A549 (cell line): ENCODE data around the gene NFATC2. TPM values are rescaled to one million over a fixed set of nuclear protein-coding genes. Genes with fewer than 3 reads are reported as not detected.

ENCODE experiments used
- ATAC-seq, 2 experiments: fragments of 200-7000 bp in 1 of 2; fragments of >200 bp in 1 of 2; cut with Nextera tagmentation in 1 of 2; cut with Tn5 transposase in 1 of 2; 3 replicates each; pipeline versions ENCODE4 v1.8.0 to v1.9.1; 2018 to 2020; ENCODE audit warnings: mild to moderate bottlenecking in 1 of 2, moderate library complexity in 1 of 2
- CTCF ChIA-PET: fragments of 300-600 bp; sonication (Branson Sonifier 250); formaldehyde crosslinking; extraction: SDS; loops from one replicate; lab custom pipeline; 2021; ENCODE audit warnings: antibody characterized with exemption, inconsistent platforms; lab: Yijun Ruan, JAX
- POLR2A ChIA-PET: fragments of 350-600 bp; formaldehyde crosslinking; extraction: SDS; loops from one replicate; lab custom pipeline; 2021; ENCODE audit warnings: antibody characterized with exemption, inconsistent platforms; lab: Yijun Ruan, JAX
- DNase-seq, 2 experiments: peaks; one replicate each; pipeline versions ENCODE4 v3.0.0 to v3.0.0-alpha.2; 2011 to 2016; ENCODE audit warnings: low read depth in 1 of 2, low spot score in 1 of 2
- FAIRE-seq: peaks from 2 replicates; lab custom pipeline; 2011; peaks lifted over from hg19 to GRCh38; lab: Jason Lieb, UNC
- H3K27ac ChIP-seq, 2 experiments: fragments of >200 bp; sonication (Bioruptor Twin); formaldehyde crosslinking; 3 replicates each; pipeline ENCODE4 v1.5.1; 2016 to 2017
- H3K4me1 ChIP-seq: fragments of >200 bp; sonication (Bioruptor Twin); formaldehyde crosslinking; 3 replicates; pipeline ENCODE4 v1.6.1; 2016
- H3K4me2 ChIP-seq: fragments of >200 bp; sonication (Bioruptor Twin); formaldehyde crosslinking; 3 replicates; pipeline ENCODE4 v1.6.1; 2016
- H3K4me3 ChIP-seq: fragments of >200 bp; sonication (Bioruptor Twin); formaldehyde crosslinking; 3 replicates; pipeline ENCODE4 v1.5.1; 2016
- H3K9me3 ChIP-seq: fragments of >200 bp; sonication (Bioruptor Twin); formaldehyde crosslinking; 3 replicates; pipeline ENCODE4 v1.6.1; 2016
- BHLHE40 ChIP-seq: IDR thresholded peaks from 2 replicates; pipeline ENCODE4 v1.6.1; 2012; ENCODE audit warnings: low read depth, low read length, inconsistent platforms
- CHD4 ChIP-seq: fragments of 200-600 bp; sonication (generic); IDR thresholded peaks from 2 replicates; pipeline ENCODE4 v1.6.1; 2016; ENCODE audit warnings: antibody characterized with exemption, mild to moderate bottlenecking, borderline replicate concordance
- CTCF ChIP-seq: fragments of >200 bp; sonication (Bioruptor Twin); formaldehyde crosslinking; IDR thresholded peaks from 3 replicates; pipeline ENCODE4 v1.5.1; 2016
- E2F6 ChIP-seq: IDR thresholded peaks from 2 replicates; pipeline ENCODE4 v1.6.1; 2012; ENCODE audit warnings: low read depth, borderline replicate concordance
- EHF ChIP-seq: fragments of 250-450 bp; sonication (Bioruptor Pico); IDR thresholded peaks from 2 replicates; pipeline ENCODE4 v1.5.0; 2020; ENCODE audit warnings: mild to moderate bottlenecking
- ELK1 ChIP-seq: fragments of 150-350 bp; IDR thresholded peaks from 2 replicates; pipeline ENCODE4 v1.6.1; 2014; ENCODE audit warnings: low read depth, mild to moderate bottlenecking, low read length
- FOSB ChIP-seq: fragments of 250-450 bp; sonication (Bioruptor Pico); IDR thresholded peaks from 2 replicates; pipeline ENCODE4 v1.5.0; 2020; ENCODE audit warnings: mild to moderate bottlenecking, moderate library complexity
- FOSL2 ChIP-seq, 2 experiments: fragments of 450-650 bp in 1 of 2; fragments of >200 bp in 1 of 2; sonication (Bioruptor Twin) in 1 of 2; formaldehyde crosslinking; IDR thresholded peaks; 2 replicates each; pipeline versions ENCODE4 v1.5.0 to v1.6.1; 2016 to 2020; ENCODE audit warnings: mild to moderate bottlenecking in 1 of 2, moderate library complexity in 1 of 2
- GATA3 ChIP-seq: IDR thresholded peaks from 2 replicates; pipeline ENCODE4 v1.6.1; 2012; ENCODE audit warnings: borderline replicate concordance
- HDAC2 ChIP-seq: fragments of 200-600 bp; sonication (generic); IDR thresholded peaks from 2 replicates; pipeline ENCODE4 v1.6.1; 2016
- HES2 ChIP-seq: fragments of >200 bp; sonication (Bioruptor Twin); formaldehyde crosslinking; IDR thresholded peaks from 2 replicates; pipeline ENCODE4 v1.6.1; 2016
- HEYL ChIP-seq: fragments of 250-450 bp; sonication (Bioruptor Pico); IDR thresholded peaks from 2 replicates; pipeline ENCODE4 v1.8.0; 2021; ENCODE audit warnings: mild to moderate bottlenecking, moderate library complexity
- HOXB13 ChIP-seq: fragments of 250-450 bp; sonication (Bioruptor Pico); IDR thresholded peaks from 2 replicates; pipeline ENCODE4 v1.5.0; 2020; ENCODE audit warnings: low read depth, mild to moderate bottlenecking, moderate library complexity
- HOXB5 ChIP-seq: fragments of 250-450 bp; sonication (Bioruptor Pico); IDR thresholded peaks from 2 replicates; pipeline ENCODE4 v1.5.0; 2020; ENCODE audit warnings: mild to moderate bottlenecking, moderate library complexity
- KDM1A ChIP-seq: fragments of 200-600 bp; sonication (generic); IDR thresholded peaks from 2 replicates; pipeline ENCODE4 v1.6.1; 2016; ENCODE audit warnings: low read depth, mild to moderate bottlenecking
- MAZ ChIP-seq: fragments of 150-350 bp; IDR thresholded peaks from 2 replicates; pipeline ENCODE4 v1.6.1; 2014; ENCODE audit warnings: antibody characterized with exemption, low read depth, low read length, borderline replicate concordance
- PHF8 ChIP-seq: fragments of 200-600 bp; sonication (generic); IDR thresholded peaks from 2 replicates; pipeline ENCODE4 v1.6.1; 2016; ENCODE audit warnings: low read depth, mild to moderate bottlenecking, antibody characterized with exemption, moderate library complexity, borderline replicate concordance
- POLR2A ChIP-seq: IDR thresholded peaks from 2 replicates; pipeline ENCODE4 v1.6.1; 2012; ENCODE audit warnings: mild to moderate bottlenecking, low read length
- POLR2AphosphoS2 ChIP-seq: conservative IDR thresholded peaks from 2 replicates; pipeline ENCODE4 v1.6.1; 2012; ENCODE audit warnings: low read length, improper control_type of control experiment, inconsistent platforms
- RCOR1 ChIP-seq: fragments of 150-350 bp; IDR thresholded peaks from 2 replicates; pipeline ENCODE4 v1.6.1; 2014; ENCODE audit warnings: antibody characterized with exemption, low read length, low read depth
- RNF2 ChIP-seq: fragments of 200-600 bp; sonication (generic); IDR thresholded peaks from 2 replicates; pipeline ENCODE4 v1.6.1; 2016; ENCODE audit warnings: low read depth, mild to moderate bottlenecking, antibody characterized with exemption, moderate library complexity, borderline replicate concordance
- TFCP2L1 ChIP-seq: fragments of 250-450 bp; sonication (Bioruptor Pico); IDR thresholded peaks from 2 replicates; pipeline ENCODE4 v1.5.0; 2021; ENCODE audit warnings: mild to moderate bottlenecking
- USF2 ChIP-seq: fragments of 450-650 bp; IDR thresholded peaks from 2 replicates; pipeline ENCODE4 v1.6.1; 2014; ENCODE audit warnings: antibody characterized with exemption
- ZFP36 ChIP-seq: fragments of 450-650 bp; IDR thresholded peaks from 2 replicates; pipeline ENCODE4 v1.6.1; 2014; ENCODE audit warnings: borderline replicate concordance; ENCODE audit not compliant: partially characterized antibody
- ZSCAN20 ChIP-seq: fragments of 250-450 bp; sonication (Bioruptor Pico); IDR thresholded peaks from 2 replicates; pipeline ENCODE4 v1.8.0; 2022; ENCODE audit warnings: mild to moderate bottlenecking, moderate library complexity
- WGBS: methylation state at CpG from one replicate; pipeline ENCODE4 v1.1.6; 2017; ENCODE audit errors: missing lambda C conversion rate; 5-methylcytosine and 5-hydroxymethylcytosine counted together
- polyA plus RNA-seq, 4 experiments: library from polyadenylated mRNA; depleted of rRNA in 3 of 4; stranded (reverse); fragments of >200 nt; fragmentation: RNase III in 1 of 4; extraction: RNeasy Plus Mini Kit Qiagen cat#74134 plus additional on column Dnase treatment in 1 of 4; gene quantifications; 2 replicates in 3 of 4; 3 replicates in 1 of 4; pipeline ENCODE4 v1.2.3, GENCODE V29; 2011 to 2017

Gene NFATC2
- polyA plus RNA-seq, 2 of the 4 experiments (the other 2 are of a cell fraction) = 0.75 to 1.6 TPM

- no peak for TF ChIP-seq MAZ
Measured at GRCh38 chr20:51583073-51583472, 40.6 kb upstream of the NFATC2 start (continued).

- FAIRE-seq = no peak
- POLR2A ChIA-PET = no interaction called here
Measured at GRCh38 chr20:51581571-51581970, 39.1 kb upstream of the NFATC2 start.

GRCh38 chr20:51579137-51579536, 36.6 kb upstream of the NFATC2 start:
- H3K4me2 ChIP-seq = no peak overlapping the region
- WGBS = 64% methylated on average over 6 of the region's 8 CpGs
- ChIA-PET POLR2A (interaction anchor here (0.6 kb wide), 1 partner anchor 909 kb away, joined by 4 read pairs; no protein-coding TSS in a partner anchor), CTCF (interaction anchor here (1.0 to 3.3 kb wide), 2 partner anchors 16 to 592 kb away, joined by 3 to 25 read pairs; no protein-coding TSS in a partner anchor)
- no peaks in the 10 kb centered on the region for H3K4me1 ChIP-seq
- FAIRE-seq = no peak
- no peaks in the 10 kb centered on the region for H3K9me3 ChIP-seq
- H3K4me3 ChIP-seq = no peak overlapping the region
- ATAC-seq = peak; percentile 54 to 61; a peak in 5 of 6 replicates
- 0 out of 6 replicates have a peak overlapping the region, but pooled peaks of 1 of the 2 experiments have one; percentile 28 for H3K27ac ChIP-seq
- TF ChIP-seq BHLHE40 (no peak), GATA3 (no peak), HES2 (no peak), POLR2A (no peak), CTCF (no peak), ZFP36 (no peak), HOXB13 (CRISPR knock-in tag) (no peak), ELK1 (no peak), RNF2 (no peak), ZSCAN20 (CRISPR knock-in tag) (no peak), PHF8 (no peak), E2F6 (no peak), EHF (CRISPR knock-in tag) (no peak), HOXB5 (CRISPR knock-in tag) (no peak), TFCP2L1 (CRISPR knock-in tag) (no peak)
- TF ChIP-seq, all 56 proteins: peak for 0
- DNase-seq = no peak

More at GRCh38 chr20:51581571-51581970, 39.1 kb upstream of the NFATC2 start:
- H3K4me1 ChIP-seq = peaks cover 7% of the 10 kb centered on the region; the same call in 1 of the 3 replicates
- TF ChIP-seq RNF2 (no peak), HOXB5 (CRISPR knock-in tag) (no peak), POLR2AphosphoS2 (no peak), PHF8 (no peak), USF2 (no peak), RCOR1 (no peak), HEYL (CRISPR knock-in tag) (no peak), KDM1A (no peak), CHD4 (no peak), FOSL2 (IDR thresholded peaks at IDR 0.05) (no peak), FOSL2 (CRISPR knock-in tag; IDR thresholded peaks at IDR 0.05) (no peak), HDAC2 (no peak), FOSB (CRISPR knock-in tag) (no peak)
- TF ChIP-seq, all 56 proteins: peak for 0
- Histone ChIP-seq H3K9me3 (no peaks in the 10 kb centered on the region), H3K4me3 (no peak overlapping the region), H3K27ac (no peak overlapping the region), H3K4me2 (no peak overlapping the region)
- ATAC-seq (no peak), DNase-seq (no peak)
- CTCF ChIA-PET = interaction anchor here (0.8 to 5.7 kb wide), 5 partner anchors 13 to 209 kb away, joined by 3 to 43 read pairs (median 7); no protein-coding TSS in a partner anchor
